IMR-90 (cell line): Measurements from ENCODE around the gene RAPGEF1. TPM values are rescaled to one million over a fixed set of nuclear protein-coding genes. Genes with fewer than 3 reads are reported as not detected.

Experiments
- ATAC-seq: fragments of 200-7000 bp; cut with Tn5 transposase; 2 replicates; pipeline ENCODE4 v1.9.1; 2020; ENCODE audit warnings: low read depth, mild to moderate bottlenecking, moderate library complexity
- BruUV-seq: library from RNA; stranded (reverse); fragments of 400-500 nt; replicated peaks from 2 replicates; lab custom pipeline; 2021; lab: Mats Ljungman, UMichigan
- CTCF ChIA-PET: fragments of 300-600 bp; formaldehyde crosslinking; extraction: SDS; loops from one replicate; lab custom pipeline; 2021; ENCODE audit warnings: antibody characterized with exemption; lab: Yijun Ruan, JAX
- POLR2A ChIA-PET: fragments of 300-600 bp; sonication (Branson Sonifier 250); formaldehyde crosslinking; loops from one replicate; lab custom pipeline; 2022; ENCODE audit warnings: antibody characterized with exemption; ENCODE audit not compliant: unreplicated experiment; lab: Charles Lee
- DNase-seq: peaks from one replicate; pipeline ENCODE4 v3.0.0; 2013
- H2AFZ ChIP-seq: replicated peaks from 2 replicates; pipeline ENCODE3; 2013; ENCODE audit warnings: low read length, mild to moderate bottlenecking; ENCODE audit not compliant: poor library complexity
- H2AK5ac ChIP-seq: 2 replicates; pipeline ENCODE4 v1.6.1; 2013; ENCODE audit warnings: low read depth, low read length, inconsistent platforms
- H2AK9ac ChIP-seq: replicated peaks from 2 replicates; pipeline ENCODE3; 2013; ENCODE audit warnings: mild to moderate bottlenecking, low read depth, low read length, moderate library complexity; ENCODE audit not compliant: poor library complexity
- H2BK120ac ChIP-seq: 2 replicates; pipeline ENCODE4 v1.6.1; 2013; ENCODE audit warnings: low read depth, low read length, inconsistent platforms
- H2BK15ac ChIP-seq: 3 replicates; pipeline ENCODE4 v1.6.1; 2013; ENCODE audit warnings: low read depth, low read length, inconsistent platforms
- H2BK20ac ChIP-seq: 2 replicates; pipeline ENCODE4 v1.6.1; 2013; ENCODE audit warnings: low read depth, mild to moderate bottlenecking, inconsistent platforms, low read length, moderate library complexity
- H2BK5ac ChIP-seq: 2 replicates; pipeline ENCODE4 v1.6.1; 2013; ENCODE audit warnings: mild to moderate bottlenecking, low read depth, low read length, inconsistent platforms; ENCODE audit not compliant: poor library complexity, severe bottlenecking
- H3K14ac ChIP-seq: replicated peaks from 2 replicates; pipeline ENCODE4 v1.6.1; 2013; ENCODE audit warnings: low read depth, low read length, inconsistent platforms
- H3K18ac ChIP-seq: 2 replicates; pipeline ENCODE4 v1.6.1; 2013; ENCODE audit warnings: low read depth, low read length, control low read depth
- H3K23ac ChIP-seq: 2 replicates; pipeline ENCODE4 v1.6.1; 2013; ENCODE audit warnings: low read depth, low read length, inconsistent platforms
- H3K27ac ChIP-seq: 2 replicates; pipeline ENCODE4 v1.5.1; 2013; ENCODE audit warnings: mild to moderate bottlenecking, control low read depth, low read length; ENCODE audit not compliant: insufficient read depth
- H3K27me3 ChIP-seq: 2 replicates; pipeline ENCODE4 v1.6.1; 2013; ENCODE audit warnings: low read length; ENCODE audit not compliant: control insufficient read depth, insufficient read depth
- H3K36me3 ChIP-seq: 2 replicates; pipeline ENCODE4 v1.6.1; 2013; ENCODE audit warnings: low read length, mixed read lengths; ENCODE audit not compliant: control insufficient read depth, insufficient read depth
- H3K4ac ChIP-seq: 2 replicates; pipeline ENCODE4 v1.6.1; 2013; ENCODE audit warnings: low read depth, low read length, inconsistent platforms
- H3K4me1 ChIP-seq: 2 replicates; pipeline ENCODE4 v1.6.1; 2013; ENCODE audit warnings: low read length, mixed read lengths; ENCODE audit not compliant: control insufficient read depth, insufficient read depth
- H3K4me2 ChIP-seq: 2 replicates; pipeline ENCODE4 v1.6.1; 2013; ENCODE audit warnings: low read depth, mild to moderate bottlenecking, control low read depth, low read length, moderate library complexity
- H3K4me3 ChIP-seq: 2 replicates; pipeline ENCODE4 v1.5.1; 2013; ENCODE audit warnings: low read depth, mild to moderate bottlenecking, control low read depth, low read length, moderate library complexity; ENCODE audit not compliant: insufficient read depth
- H3K56ac ChIP-seq: 2 replicates; pipeline ENCODE4 v1.6.1; 2013; ENCODE audit warnings: low read length, inconsistent platforms; ENCODE audit not compliant: insufficient read depth; ENCODE audit errors: extremely low read depth
- H3K79me1 ChIP-seq, 2 experiments: 2 replicates each; pipeline ENCODE4 v1.6.1; 2013; ENCODE audit warnings: low read length in 2 of 2, inconsistent platforms in 1 of 2, low read depth in 1 of 2
- H3K9ac ChIP-seq: 2 replicates; pipeline ENCODE4 v1.6.1; 2013; ENCODE audit warnings: low read depth, low read length, control low read depth
- H3K9me1 ChIP-seq: 2 replicates; pipeline ENCODE4 v1.6.1; 2013; ENCODE audit warnings: low read length, inconsistent platforms; ENCODE audit not compliant: insufficient read depth
- H3K9me3 ChIP-seq: 2 replicates; pipeline ENCODE4 v1.6.1; 2013; ENCODE audit warnings: low read length; ENCODE audit not compliant: control insufficient read depth, insufficient read depth
- H4K20me1 ChIP-seq: 2 replicates; pipeline ENCODE4 v1.6.1; 2013; ENCODE audit warnings: low read length, inconsistent platforms; ENCODE audit not compliant: insufficient read depth
- H4K5ac ChIP-seq: 2 replicates; pipeline ENCODE4 v1.6.1; 2013; ENCODE audit warnings: mild to moderate bottlenecking, low read depth, low read length, control low read depth
- H4K8ac ChIP-seq, 2 experiments: 2 replicates each; pipeline ENCODE4 v1.6.1; 2013; ENCODE audit warnings: low read depth in 2 of 2, low read length in 2 of 2, control low read depth in 1 of 2, inconsistent platforms in 1 of 2
- H4K91ac ChIP-seq: 2 replicates; pipeline ENCODE4 v1.6.1; 2013; ENCODE audit warnings: low read depth, low read length, inconsistent platforms; ENCODE audit not compliant: insufficient read depth
- CEBPB ChIP-seq: IDR thresholded peaks from 2 replicates; pipeline ENCODE4 v1.6.1; 2012; ENCODE audit warnings: low read depth, low read length, improper control_type of control experiment
- CHD1 ChIP-seq: IDR thresholded peaks from 2 replicates; pipeline ENCODE4 v1.6.1; 2012; ENCODE audit warnings: low read depth, low read length, improper control_type of control experiment
- FOS ChIP-seq: fragments of 150-350 bp; IDR thresholded peaks from 2 replicates; pipeline ENCODE4 v1.6.1; 2016; ENCODE audit warnings: low read depth, low read length
- MAFK ChIP-seq: IDR thresholded peaks from 2 replicates; pipeline ENCODE4 v1.6.1; 2012; ENCODE audit warnings: low read depth, low read length, improper control_type of control experiment
- MAZ ChIP-seq: IDR thresholded peaks from 2 replicates; pipeline ENCODE4 v1.6.1; 2012; ENCODE audit warnings: low read depth, mild to moderate bottlenecking, low read length, improper control_type of control experiment, moderate library complexity, borderline replicate concordance
- MXI1 ChIP-seq: IDR thresholded peaks from 2 replicates; pipeline ENCODE4 v1.6.1; 2012; ENCODE audit warnings: low read depth, mild to moderate bottlenecking, low read length, moderate library complexity, borderline replicate concordance
- NFE2L2 ChIP-seq: fragments of 150-350 bp; IDR thresholded peaks from 2 replicates; pipeline ENCODE4 v1.6.1; 2016; ENCODE audit warnings: low read depth, mild to moderate bottlenecking, low read length
- POLR2A ChIP-seq: IDR thresholded peaks from 2 replicates; pipeline ENCODE4 v1.6.1; 2012; ENCODE audit warnings: mild to moderate bottlenecking, low read depth, low read length
- RAD21 ChIP-seq: IDR thresholded peaks from 2 replicates; pipeline ENCODE4 v1.6.1; 2012; ENCODE audit warnings: low read length, improper control_type of control experiment
- RCOR1 ChIP-seq: IDR thresholded peaks from 2 replicates; pipeline ENCODE4 v1.6.1; 2012; ENCODE audit warnings: mild to moderate bottlenecking, low read length, improper control_type of control experiment; ENCODE audit not compliant: insufficient replicate concordance
- RFX5 ChIP-seq: IDR thresholded peaks from 2 replicates; pipeline ENCODE4 v1.8.0; 2012; ENCODE audit warnings: low read depth, mild to moderate bottlenecking, low read length, moderate library complexity
- SMC3 ChIP-seq: fragments of 150-350 bp; IDR thresholded peaks from 2 replicates; pipeline ENCODE4 v1.6.1; 2016; ENCODE audit warnings: low read depth, mild to moderate bottlenecking, antibody characterized with exemption, low read length, moderate library complexity
- WGBS, 2 experiments: methylation state at CpG; one replicate each; pipeline versions ENCODE4 v1.1.5 to v1.1.7; 2013; ENCODE audit warnings: missing lambda C conversion rate in 2 of 2; ENCODE audit not compliant: insufficient read length in 1 of 2; ENCODE audit errors: extremely low coverage in 2 of 2; 5-methylcytosine and 5-hydroxymethylcytosine counted together
- dilution Hi-C: fragments of 300-500 bp; cut with HindIII; formaldehyde crosslinking; loops from one replicate; pipeline ENCODE4 v1.14.3; 2018; ENCODE audit warnings: low sequenced_read_pairs; ENCODE audit not compliant: unreplicated experiment
- in situ Hi-C: fragments of 300-500 bp; cut with MboI; formaldehyde crosslinking; loops from 3 replicates; pipeline ENCODE4 v1.14.3; 2019; ENCODE audit warnings: low sequenced_read_pairs, inconsistent platforms, mixed read lengths
- intact Hi-C: fragments of 100-400 bp; cut with micrococcal nuclease; formaldehyde crosslinking; loops from 2 replicates; pipeline ENCODE4 v1.10.0; 2022
- polyA plus RNA-seq, 3 experiments: library from polyadenylated mRNA; depleted of rRNA; stranded (reverse); fragments of >200 nt; gene quantifications; 2 replicates each; pipeline ENCODE4 v1.2.3, GENCODE V29; 2012; ENCODE audit warnings: low replicate concordance in 1 of 3
- total RNA-seq: library from RNA; depleted of rRNA; stranded (reverse); fragments of >200 nt; gene quantifications from 2 replicates; pipeline ENCODE4 v1.2.3, GENCODE V29; 2012
- TF ChIP-seq, protein P1 (sequence below): conservative IDR thresholded peaks from 2 replicates; pipeline ENCODE4 v1.5.1; 2012; ENCODE audit warnings: mild to moderate bottlenecking, low read depth, low read length, improper control_type of control experiment
- TF ChIP-seq, protein P2 (sequence below): fragments of 150-350 bp; IDR thresholded peaks from 2 replicates; pipeline ENCODE4 v1.6.1; 2016; ENCODE audit warnings: low read depth, mild to moderate bottlenecking, low read length, moderate library complexity, borderline replicate concordance
- TF ChIP-seq, protein P3 (sequence below): fragments of 150-350 bp; IDR thresholded peaks from 2 replicates; pipeline ENCODE4 v1.6.1; 2017; ENCODE audit warnings: mild to moderate bottlenecking, antibody characterized with exemption, low read length, low read depth

The RAPGEF1 gene
- total and polyA plus RNA-seq, 2 of the 4 experiments (the other 2 are of a cell fraction), result 13.1 to 22.3 TPM

DNA sequence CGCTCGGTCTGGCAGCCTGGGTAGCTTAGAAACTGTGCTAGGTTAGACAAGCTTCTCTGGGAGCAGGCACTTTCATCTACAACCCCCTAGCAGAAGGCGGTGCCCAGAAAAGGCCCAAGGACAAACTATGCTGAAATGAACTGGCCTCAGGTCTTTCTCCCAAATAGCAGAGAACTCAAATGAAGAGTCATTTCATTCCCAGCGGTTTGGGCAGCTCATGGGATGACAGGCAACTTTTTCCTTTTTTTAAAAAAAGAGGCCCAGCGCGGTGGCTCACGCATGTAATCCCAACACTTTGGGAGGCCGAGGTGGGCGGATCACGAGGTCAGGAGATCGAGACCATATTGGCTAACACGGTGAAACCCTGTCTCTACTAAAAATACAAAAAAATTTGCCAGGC lies 2.5 kb downstream of the RAPGEF1 start:
- Histone ChIP-seq H2BK15ac (no peak overlapping the region), H3K9ac (no peak overlapping the region), H4K91ac (no peak overlapping the region), H2AFZ (no peak overlapping the region), H2AK5ac (no peak overlapping the region), H4K5ac (no peak overlapping the region), H2BK120ac (no peak overlapping the region), H4K20me1 (peaks cover 60% of the 10 kb centered on the region), H2BK5ac (no peak overlapping the region), H3K9me1 (peaks cover 27% of the 10 kb centered on the region), H3K79me1 (peaks cover 32 to 61% of the 10 kb centered on the region in 2 experiments), H3K4me3 (no peak overlapping the region), H2BK20ac (no peak overlapping the region), H4K8ac (no peak overlapping the region), H3K23ac (no peak overlapping the region), H3K56ac (no peak overlapping the region), H3K14ac (no peak overlapping the region), H3K4ac (no peak overlapping the region; the same call in 1 of the 2 replicates), H3K4me1 (peaks cover 27% of the 10 kb centered on the region), H3K27me3 (no peaks in the 10 kb centered on the region), H3K36me3 (no peaks in the 10 kb centered on the region), H3K18ac (no peak overlapping the region), H3K4me2 (no peak overlapping the region), H2AK9ac (no peak overlapping the region), H3K9me3 (no peaks in the 10 kb centered on the region), H3K27ac (no peak overlapping the region)
- ChIA-PET POLR2A (no interaction called here), CTCF (no interaction called here)
- WGBS, 2 experiments, result 96% methylated on average over 4 of the region's 12 CpGs; no CpG with 5 or more reads in 1 of the 2 experiments
- no TSS peak for BruUV-seq
- ATAC-seq (no peak), DNase-seq (no peak)
- dilution Hi-C loops, result no loop called here
- TF ChIP-seq SMC3, result no peak
- no peak for TF ChIP-seq MAFK
- TF ChIP-seq CHD1, result no peak
- TF ChIP-seq CEBPB, result no peak
- no peak for TF ChIP-seq RCOR1
- TF ChIP-seq, protein P1, sequence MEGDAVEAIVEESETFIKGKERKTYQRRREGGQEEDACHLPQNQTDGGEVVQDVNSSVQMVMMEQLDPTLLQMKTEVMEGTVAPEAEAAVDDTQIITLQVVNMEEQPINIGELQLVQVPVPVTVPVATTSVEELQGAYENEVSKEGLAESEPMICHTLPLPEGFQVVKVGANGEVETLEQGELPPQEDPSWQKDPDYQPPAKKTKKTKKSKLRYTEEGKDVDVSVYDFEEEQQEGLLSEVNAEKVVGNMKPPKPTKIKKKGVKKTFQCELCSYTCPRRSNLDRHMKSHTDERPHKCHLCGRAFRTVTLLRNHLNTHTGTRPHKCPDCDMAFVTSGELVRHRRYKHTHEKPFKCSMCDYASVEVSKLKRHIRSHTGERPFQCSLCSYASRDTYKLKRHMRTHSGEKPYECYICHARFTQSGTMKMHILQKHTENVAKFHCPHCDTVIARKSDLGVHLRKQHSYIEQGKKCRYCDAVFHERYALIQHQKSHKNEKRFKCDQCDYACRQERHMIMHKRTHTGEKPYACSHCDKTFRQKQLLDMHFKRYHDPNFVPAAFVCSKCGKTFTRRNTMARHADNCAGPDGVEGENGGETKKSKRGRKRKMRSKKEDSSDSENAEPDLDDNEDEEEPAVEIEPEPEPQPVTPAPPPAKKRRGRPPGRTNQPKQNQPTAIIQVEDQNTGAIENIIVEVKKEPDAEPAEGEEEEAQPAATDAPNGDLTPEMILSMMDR, result no peak
- TF ChIP-seq RAD21, result no peak
- TF ChIP-seq NFE2L2, result no peak
- TF ChIP-seq MAZ, result no peak
- TF ChIP-seq MXI1, result no peak
- no peak for TF ChIP-seq FOS
- no peak for TF ChIP-seq POLR2A
- TF ChIP-seq, protein P2, sequence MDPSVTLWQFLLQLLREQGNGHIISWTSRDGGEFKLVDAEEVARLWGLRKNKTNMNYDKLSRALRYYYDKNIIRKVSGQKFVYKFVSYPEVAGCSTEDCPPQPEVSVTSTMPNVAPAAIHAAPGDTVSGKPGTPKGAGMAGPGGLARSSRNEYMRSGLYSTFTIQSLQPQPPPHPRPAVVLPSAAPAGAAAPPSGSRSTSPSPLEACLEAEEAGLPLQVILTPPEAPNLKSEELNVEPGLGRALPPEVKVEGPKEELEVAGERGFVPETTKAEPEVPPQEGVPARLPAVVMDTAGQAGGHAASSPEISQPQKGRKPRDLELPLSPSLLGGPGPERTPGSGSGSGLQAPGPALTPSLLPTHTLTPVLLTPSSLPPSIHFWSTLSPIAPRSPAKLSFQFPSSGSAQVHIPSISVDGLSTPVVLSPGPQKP, result no peak
- TF ChIP-seq RFX5, result no peak
- TF ChIP-seq, protein P3, sequence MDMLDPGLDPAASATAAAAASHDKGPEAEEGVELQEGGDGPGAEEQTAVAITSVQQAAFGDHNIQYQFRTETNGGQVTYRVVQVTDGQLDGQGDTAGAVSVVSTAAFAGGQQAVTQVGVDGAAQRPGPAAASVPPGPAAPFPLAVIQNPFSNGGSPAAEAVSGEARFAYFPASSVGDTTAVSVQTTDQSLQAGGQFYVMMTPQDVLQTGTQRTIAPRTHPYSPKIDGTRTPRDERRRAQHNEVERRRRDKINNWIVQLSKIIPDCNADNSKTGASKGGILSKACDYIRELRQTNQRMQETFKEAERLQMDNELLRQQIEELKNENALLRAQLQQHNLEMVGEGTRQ, result no peak
- in situ Hi-C loops, result no loop called here
- intact Hi-C loops, result no loop called here
